PC-9 (cell line): ENCODE data around the gene KDM4C. TPM values are rescaled to one million over a fixed set of nuclear protein-coding genes. Genes with fewer than 3 reads are reported as not detected.

Experiments used
- BruUV-seq: library from RNA; stranded (reverse); fragments of 400-500 nt; replicated peaks from 2 replicates; lab custom pipeline; 2021; lab: Mats Ljungman, UMichigan
- CTCF ChIA-PET: fragments of 300-600 bp; sonication (Branson Sonifier 250); formaldehyde crosslinking; loops from one replicate; lab custom pipeline; 2022; ENCODE audit warnings: antibody characterized with exemption; lab: Charles Lee
- POLR2A ChIA-PET: fragments of 300-600 bp; sonication (Branson Sonifier 250); formaldehyde crosslinking; loops from one replicate; lab custom pipeline; 2022; ENCODE audit warnings: antibody characterized with exemption; ENCODE audit not compliant: unreplicated experiment; lab: Charles Lee
- DNase-seq, 2 experiments: peaks; one replicate each; pipeline versions ENCODE4 v3.0.0 to v3.0.0-alpha.2; 2015 to 2022; ENCODE audit warnings: mixed read lengths in 1 of 2
- H2AFZ ChIP-seq: fragments of 200-600 bp; sonication (generic); 2 replicates; pipeline ENCODE4 v1.8.1; 2017; ENCODE audit warnings: antibody characterized with exemption
- H3F3A ChIP-seq: fragments of 200-600 bp; sonication (generic); 2 replicates; pipeline ENCODE4 v1.8.1; 2017; ENCODE audit warnings: antibody characterized with exemption, mild to moderate bottlenecking, low read depth; ENCODE audit not compliant: insufficient read depth
- H3K27ac ChIP-seq: fragments of 200-600 bp; sonication (generic); 2 replicates; pipeline ENCODE4 v1.6.1; 2016; ENCODE audit warnings: mixed run types
- H3K27me3 ChIP-seq: fragments of 200-600 bp; sonication (generic); 2 replicates; pipeline ENCODE4 v1.6.1; 2016; ENCODE audit warnings: low read depth, mixed run types; ENCODE audit not compliant: insufficient read depth
- H3K36me3 ChIP-seq: fragments of 200-600 bp; sonication (generic); 2 replicates; pipeline ENCODE4 v1.6.1; 2016; ENCODE audit warnings: low read depth, mixed run types
- H3K4me1 ChIP-seq: fragments of 200-600 bp; sonication (generic); replicated peaks from 2 replicates; pipeline ENCODE4 v1.6.1; 2016; ENCODE audit warnings: mixed run types; ENCODE audit not compliant: insufficient read depth
- H3K4me2 ChIP-seq: fragments of 200-600 bp; sonication (generic); 2 replicates; pipeline ENCODE4 v1.6.1; 2017; ENCODE audit warnings: mixed run types
- H3K4me3 ChIP-seq: fragments of 200-600 bp; sonication (generic); 2 replicates; pipeline ENCODE4 v1.6.1; 2016; ENCODE audit warnings: mixed run types
- H3K79me2 ChIP-seq: fragments of 200-600 bp; sonication (generic); 2 replicates; pipeline ENCODE4 v1.6.1; 2017; ENCODE audit warnings: low read depth, mixed run types
- H3K9me2 ChIP-seq: fragments of 200-600 bp; sonication (generic); 2 replicates; pipeline ENCODE4 v1.8.1; 2017; ENCODE audit warnings: mild to moderate bottlenecking; ENCODE audit not compliant: insufficient read depth
- H3K9me3 ChIP-seq: fragments of 200-600 bp; sonication (generic); 2 replicates; pipeline ENCODE4 v1.8.1; 2016; ENCODE audit warnings: low read depth; ENCODE audit not compliant: insufficient read depth
- H4K20me1 ChIP-seq: fragments of 200-600 bp; sonication (generic); 2 replicates; pipeline ENCODE4 v1.8.1; 2017; ENCODE audit not compliant: insufficient read depth
- EZH2 ChIP-seq: fragments of 200-600 bp; sonication (generic); IDR thresholded peaks from 2 replicates; pipeline ENCODE4 v1.8.0; 2017; ENCODE audit warnings: antibody characterized with exemption, low read depth
- intact Hi-C: fragments of 100-400 bp; cut with micrococcal nuclease; formaldehyde crosslinking; loops from one replicate; pipeline ENCODE4 v1.10.0; 2022; ENCODE audit not compliant: unreplicated experiment
- total RNA-seq: library from RNA; stranded (reverse); gene quantifications from 2 replicates; pipeline ENCODE4 v1.2.3, GENCODE V29; 2021
- TF ChIP-seq, protein P1 (sequence below): fragments of 200-600 bp; sonication (generic); conservative IDR thresholded peaks from 2 replicates; pipeline ENCODE4 v1.6.1; 2017; ENCODE audit warnings: mixed run types, antibody characterized with exemption, mild to moderate bottlenecking, moderate library complexity

Gene KDM4C
- total RNA-seq, 1 experiment from 2014 or later, result 12.9 TPM

DNA sequence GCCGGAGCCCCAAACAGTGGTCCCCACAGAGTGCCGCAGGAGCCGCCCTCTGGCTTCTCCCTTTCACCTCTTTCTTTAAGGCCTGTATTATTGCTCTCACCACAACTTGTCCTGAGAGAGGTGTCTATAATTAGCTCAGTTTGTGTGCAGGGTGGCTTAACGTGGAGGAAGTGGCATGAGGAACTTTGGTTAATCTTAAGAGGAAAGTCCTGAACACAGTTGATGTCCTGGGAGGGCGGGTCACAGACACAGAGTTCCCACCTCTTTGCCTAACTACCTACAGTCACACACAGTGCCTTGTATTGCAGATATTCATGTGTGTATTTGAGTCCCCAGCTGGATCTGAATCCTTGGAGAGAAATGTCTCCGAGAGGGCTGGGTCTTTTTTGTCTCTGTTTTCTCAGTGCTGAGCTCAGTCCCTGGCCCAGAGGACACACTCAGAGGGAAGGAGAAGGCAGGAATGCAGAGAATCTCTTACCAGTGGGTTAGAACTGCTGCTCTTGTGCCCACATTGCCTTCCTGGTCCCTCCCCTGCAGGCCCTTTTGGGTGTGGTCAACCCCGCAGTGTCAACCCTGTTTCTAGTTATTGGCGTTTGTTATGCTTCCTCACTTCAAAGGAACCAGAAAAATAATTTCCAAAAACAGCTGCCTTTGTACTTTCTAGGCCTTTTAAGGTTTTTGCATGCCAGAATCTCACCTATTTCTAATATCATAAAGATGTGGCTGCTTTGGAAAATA, 392.5 kb downstream of the KDM4C start:
- Histone ChIP-seq H3K4me3 (no peak overlapping the region), H2AFZ (no peak overlapping the region), H3K9me2 (no peaks in the 10 kb centered on the region), H3F3A (no peaks in the 10 kb centered on the region), H3K27ac (no peak overlapping the region), H3K79me2 (no peaks in the 10 kb centered on the region), H3K4me1 (no peaks in the 10 kb centered on the region), H3K36me3 (no peaks in the 10 kb centered on the region), H4K20me1 (no peaks in the 10 kb centered on the region), H3K9me3 (no peaks in the 10 kb centered on the region), H3K27me3 (no peaks in the 10 kb centered on the region), H3K4me2 (no peak overlapping the region)
- no TSS peak for BruUV-seq
- intact Hi-C loops, result no loop called here
- ChIA-PET CTCF (no interaction called here), POLR2A (no interaction called here)
- TF ChIP-seq, protein P1, sequence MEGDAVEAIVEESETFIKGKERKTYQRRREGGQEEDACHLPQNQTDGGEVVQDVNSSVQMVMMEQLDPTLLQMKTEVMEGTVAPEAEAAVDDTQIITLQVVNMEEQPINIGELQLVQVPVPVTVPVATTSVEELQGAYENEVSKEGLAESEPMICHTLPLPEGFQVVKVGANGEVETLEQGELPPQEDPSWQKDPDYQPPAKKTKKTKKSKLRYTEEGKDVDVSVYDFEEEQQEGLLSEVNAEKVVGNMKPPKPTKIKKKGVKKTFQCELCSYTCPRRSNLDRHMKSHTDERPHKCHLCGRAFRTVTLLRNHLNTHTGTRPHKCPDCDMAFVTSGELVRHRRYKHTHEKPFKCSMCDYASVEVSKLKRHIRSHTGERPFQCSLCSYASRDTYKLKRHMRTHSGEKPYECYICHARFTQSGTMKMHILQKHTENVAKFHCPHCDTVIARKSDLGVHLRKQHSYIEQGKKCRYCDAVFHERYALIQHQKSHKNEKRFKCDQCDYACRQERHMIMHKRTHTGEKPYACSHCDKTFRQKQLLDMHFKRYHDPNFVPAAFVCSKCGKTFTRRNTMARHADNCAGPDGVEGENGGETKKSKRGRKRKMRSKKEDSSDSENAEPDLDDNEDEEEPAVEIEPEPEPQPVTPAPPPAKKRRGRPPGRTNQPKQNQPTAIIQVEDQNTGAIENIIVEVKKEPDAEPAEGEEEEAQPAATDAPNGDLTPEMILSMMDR, result no peak
- TF ChIP-seq EZH2, result no peak
- no peak for DNase-seq

DNA sequence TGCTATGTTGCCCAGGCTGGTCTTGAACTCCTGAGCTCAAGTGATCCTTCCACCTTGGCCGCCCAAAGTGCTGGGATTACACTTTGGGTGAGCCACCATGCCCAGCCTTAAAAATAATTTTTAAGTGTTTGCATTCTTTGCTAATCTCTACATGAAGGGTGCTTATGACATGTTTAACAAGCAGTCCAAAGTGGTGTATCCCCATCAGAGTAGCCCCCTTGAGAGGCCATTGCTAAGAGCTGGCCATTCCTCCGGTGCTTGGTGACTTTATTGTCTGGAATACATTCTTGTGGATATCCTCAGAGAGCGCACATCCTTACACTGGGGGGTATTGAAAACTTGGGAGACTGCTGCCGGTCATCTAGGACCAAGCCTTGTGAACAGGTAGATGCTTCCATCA, 395.4 kb downstream of the KDM4C start:
- no peak for DNase-seq
- no TSS peak for BruUV-seq
- H3K9me2 ChIP-seq, result no peaks in the 10 kb centered on the region
- H3K79me2 ChIP-seq, result no peaks in the 10 kb centered on the region
- intact Hi-C loops, result no loop called here
- H2AFZ ChIP-seq, result no peak overlapping the region
- no peak overlapping the region for H3K27ac ChIP-seq
- H3K4me2 ChIP-seq, result no peak overlapping the region
- no peak overlapping the region for H3K4me3 ChIP-seq
- no peak for TF ChIP-seq EZH2
- TF ChIP-seq, protein P1, result no peak
- no peaks in the 10 kb centered on the region for H3F3A ChIP-seq
- ChIA-PET CTCF (no interaction called here), POLR2A (no interaction called here)
- H3K27me3 ChIP-seq, result no peaks in the 10 kb centered on the region
- no peaks in the 10 kb centered on the region for H3K9me3 ChIP-seq
- no peaks in the 10 kb centered on the region for H3K4me1 ChIP-seq
- no peaks in the 10 kb centered on the region for H3K36me3 ChIP-seq
- H4K20me1 ChIP-seq, result no peaks in the 10 kb centered on the region

DNA sequence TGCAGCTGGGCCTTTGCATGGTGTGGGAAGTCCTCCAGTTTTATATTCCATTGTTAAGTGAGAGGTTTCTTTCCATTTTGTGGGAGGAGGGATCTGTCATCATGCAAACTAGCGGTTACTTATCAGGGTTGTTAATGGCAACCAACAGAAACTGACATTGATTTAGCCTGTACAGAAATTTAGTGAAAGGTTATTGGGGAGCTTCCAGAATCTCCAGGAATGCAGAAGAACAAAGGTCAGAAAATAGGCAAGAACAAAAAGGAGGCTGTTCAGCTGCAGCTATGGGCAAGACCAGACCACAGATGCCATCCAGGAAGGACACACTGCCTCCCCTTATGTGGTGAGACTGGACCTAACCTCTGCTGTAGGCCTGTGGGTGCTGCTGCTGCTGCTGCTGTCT, 395.8 kb downstream of the KDM4C start:
- H3K79me2 ChIP-seq, result no peaks in the 10 kb centered on the region
- no peak for DNase-seq
- TF ChIP-seq EZH2, result no peak
- TF ChIP-seq, protein P1, result no peak
- intact Hi-C loops, result no loop called here
- no peak overlapping the region for H2AFZ ChIP-seq
- no peaks in the 10 kb centered on the region for H3K36me3 ChIP-seq
- no peaks in the 10 kb centered on the region for H3K9me3 ChIP-seq
- no peaks in the 10 kb centered on the region for H3K9me2 ChIP-seq
- no peaks in the 10 kb centered on the region for H4K20me1 ChIP-seq
- H3F3A ChIP-seq, result no peaks in the 10 kb centered on the region
- BruUV-seq, result no TSS peak
- H3K27me3 ChIP-seq, result no peaks in the 10 kb centered on the region
- H3K4me2 ChIP-seq, result no peak overlapping the region
- no peak overlapping the region for H3K27ac ChIP-seq
- ChIA-PET CTCF (no interaction called here), POLR2A (no interaction called here)
- H3K4me3 ChIP-seq, result no peak overlapping the region
- no peaks in the 10 kb centered on the region for H3K4me1 ChIP-seq
